GM18519 (cell line): Measurements from ENCODE around the gene LRRIQ4.

Experiments
- ATAC-seq: cut with Tn5 transposase; IDR thresholded peaks from one replicate; pipeline ENCODE4 v1.9.1; 2021; ENCODE audit warnings: mild to moderate bottlenecking, moderate library complexity; ENCODE audit not compliant: unreplicated experiment, low FRiP score

LRRIQ4 gene

GRCh38 chr3:169804681-169805080, 8.0 kb upstream of the LRRIQ4 start:
- no peak for ATAC-seq

GRCh38 chr3:169809230-169809795, 3.4 kb upstream of the LRRIQ4 start:
- no peak for ATAC-seq

GRCh38 chr3:169811631-169812331, 889 bp upstream of the LRRIQ4 start:
- ATAC-seq: no peak

- no peak for ATAC-seq
These were observed 608 bp downstream of the LRRIQ4 start for GRCh38 chr3:169813278-169813677.

GRCh38 chr3:169813757-169814517, 1.3 kb downstream of the LRRIQ4 start:
- peak; percentile 93 for ATAC-seq

GRCh38 chr3:169815590-169816150, 3.0 kb downstream of the LRRIQ4 start:
- no peak for ATAC-seq

- no peak for ATAC-seq
These were observed 5.6 kb downstream of the LRRIQ4 start for GRCh38 chr3:169818316-169818715.

- no peak for ATAC-seq
These were observed 9.4 kb downstream of the LRRIQ4 start for GRCh38 chr3:169822091-169822490.

GRCh38 chr3:169822540-169822939, 9.9 kb downstream of the LRRIQ4 start:
- no peak for ATAC-seq

- no peak for ATAC-seq
These were observed 10.3 kb downstream of the LRRIQ4 start for GRCh38 chr3:169822983-169823382.

- no peak for ATAC-seq
These were observed 12.6 kb downstream of the LRRIQ4 start for GRCh38 chr3:169825316-169825715.

- no peak for ATAC-seq
These were observed 15.0 kb downstream of the LRRIQ4 start for GRCh38 chr3:169827712-169828111.

GRCh38 chr3:169835533-169835932, 22.9 kb downstream of the LRRIQ4 start:
- no peak for ATAC-seq

- ATAC-seq: peak; percentile 76
These were observed 23.6 kb downstream of the LRRIQ4 start for GRCh38 chr3:169836078-169836941.

GRCh38 chr3:169836942-169837275, 24.2 kb downstream of the LRRIQ4 start:
- ATAC-seq: no peak

GRCh38 chr3:169838511-169839030, 25.9 kb downstream of the LRRIQ4 start:
- ATAC-seq: no peak

GRCh38 chr3:169841171-169841570, 28.5 kb downstream of the LRRIQ4 start:
- ATAC-seq: peak; percentile 80

- no peak for ATAC-seq
These were observed 30.3 kb downstream of the LRRIQ4 start for GRCh38 chr3:169842960-169843359.

- peak; percentile 98 for ATAC-seq
These were observed 34.0 kb downstream of the LRRIQ4 start for GRCh38 chr3:169846458-169847193.

- no peak for ATAC-seq
These were observed 35.2 kb downstream of the LRRIQ4 start for GRCh38 chr3:169847896-169848295.
